Endometrial microvascular endothelial cells (primary cell): ENCODE results near the gene PRKCH. TPM values are rescaled to one million over a fixed set of nuclear protein-coding genes. Genes with fewer than 3 reads are reported as not detected.
"Not testable (repeated sequence)": the region's sequence is repeated elsewhere in the genome, so short reads cannot be mapped to it uniquely, and the experiment has no call there.

Source experiments
- in situ Hi-C: cut with HindIII; loops from 2 replicates; pipeline ENCODE4 v1.10.0; 2017; ENCODE audit warnings: low sequenced_read_pairs, low pct_unique_long_range_greater_than_20kb; ENCODE audit errors: inconsistent ontology term
- total RNA-seq: library from RNA; depleted of rRNA; stranded (reverse); fragments of >200 nt; gene quantifications from one replicate; pipeline ENCODE4 v1.2.3, GENCODE V29; 2015; ENCODE audit errors: inconsistent ontology term

Gene PRKCH
- total RNA-seq, 1 donor from 2014 or later, result 116 TPM

GRCh38 chr14:61300209-61300608, 21.2 kb upstream of the PRKCH start:
- in situ Hi-C loops, result no loop called here

GRCh38 chr14:61300754-61301153, 20.6 kb upstream of the PRKCH start:
- in situ Hi-C loops, result no loop called here

GRCh38 chr14:61304688-61305087, 16.7 kb upstream of the PRKCH start:
- in situ Hi-C loops, result no loop called here

- in situ Hi-C loops, result no loop called here
Measured at GRCh38 chr14:61308198-61308597, 13.2 kb upstream of the PRKCH start.

GRCh38 chr14:61308701-61309100, 12.7 kb upstream of the PRKCH start:
- in situ Hi-C loops, result not testable (repeated sequence)

GRCh38 chr14:61315313-61315712, 6.1 kb upstream of the PRKCH start:
- in situ Hi-C loops, result no loop called here

- in situ Hi-C loops, result no loop called here
Measured at GRCh38 chr14:61319086-61319485, 2.3 kb upstream of the PRKCH start.

- in situ Hi-C loops, result no loop called here
Measured at GRCh38 chr14:61319706-61320105, 1.7 kb upstream of the PRKCH start.

- in situ Hi-C loops, result not testable (repeated sequence)
Measured at GRCh38 chr14:61320170-61320569, 1.2 kb upstream of the PRKCH start.

GRCh38 chr14:61320806-61321384, 484 bp upstream of the PRKCH start:
- in situ Hi-C loops, result no loop called here

GRCh38 chr14:61322011-61322798, 826 bp downstream of the PRKCH start:
- in situ Hi-C loops, result no loop called here

- in situ Hi-C loops, result no loop called here
Measured at GRCh38 chr14:61322799-61323290, 1.5 kb downstream of the PRKCH start.

- in situ Hi-C loops, result no loop called here
Measured at GRCh38 chr14:61323970-61324369, 2.6 kb downstream of the PRKCH start.

- in situ Hi-C loops, result loop anchor here (25.0 kb wide), 2 partner anchors 137 to 412 kb away; no protein-coding TSS in a partner anchor
Measured at GRCh38 chr14:61325166-61325565, 3.8 kb downstream of the PRKCH start.

- in situ Hi-C loops, result loop anchor here (25.0 kb wide), 2 partner anchors 136 to 411 kb away; no protein-coding TSS in a partner anchor
Measured at GRCh38 chr14:61326146-61326545, 4.8 kb downstream of the PRKCH start.

GRCh38 chr14:61326847-61327246, 5.5 kb downstream of the PRKCH start:
- in situ Hi-C loops, result loop anchor here (25.0 kb wide), 2 partner anchors 135 to 410 kb away; no protein-coding TSS in a partner anchor

- in situ Hi-C loops, result loop anchor here (25.0 kb wide), 2 partner anchors 134 to 409 kb away; no protein-coding TSS in a partner anchor
Measured at GRCh38 chr14:61328626-61329262, 7.4 kb downstream of the PRKCH start.

- in situ Hi-C loops, result loop anchor here (25.0 kb wide), 2 partner anchors 133 to 408 kb away; no protein-coding TSS in a partner anchor
Measured at GRCh38 chr14:61329478-61330051, 8.2 kb downstream of the PRKCH start.

- in situ Hi-C loops, result loop anchor here (25.0 kb wide), 2 partner anchors 132 to 407 kb away; no protein-coding TSS in a partner anchor
Measured at GRCh38 chr14:61330511-61330910, 9.1 kb downstream of the PRKCH start.
